ENCODE results near the gene FGR. TPM values are rescaled to one million over a fixed set of nuclear protein-coding genes. Genes with fewer than 3 reads are reported as not detected.
A peak's percentile ranks its signal among the peaks of the same experiment; 100 is the strongest.

Gene FGR
- total and polyA plus RNA-seq, 2 of the 13 experiments (the other 11 are each of a cell fraction or from before 2014, with no cell fraction given), result not detected

- TF ChIP-seq BATF2 (CRISPR knock-in tag; IDR thresholded peaks at IDR 0.05), result no peak
- TF ChIP-seq ZNF546 (CRISPR knock-in tag; conservative IDR thresholded peaks at IDR 0.05), result no peak
- TF ChIP-seq ARID4A (CRISPR knock-in tag; IDR thresholded peaks at IDR 0.05; ENCODE audit: borderline replicate concordance), result peak; percentile 20; the same call in 1 of the 2 replicates
- no peak for TF ChIP-seq U2AF2 (IDR thresholded peaks at IDR 0.05; ENCODE audit: low read depth, low read length)
- TF ChIP-seq ZNF383 (CRISPR knock-in tag; IDR thresholded peaks at IDR 0.05; ENCODE audit: borderline replicate concordance), result no peak
- TF ChIP-seq ZNF891 (CRISPR knock-in tag; IDR thresholded peaks at IDR 0.05), result no peak
- TF ChIP-seq KMT2B (CRISPR knock-in tag; IDR thresholded peaks at IDR 0.05), result no peak
- TF ChIP-seq HIC2 (CRISPR knock-in tag; IDR thresholded peaks at IDR 0.05; ENCODE audit: low read depth), result no peak
- TF ChIP-seq ZNF878 (CRISPR knock-in tag; IDR thresholded peaks at IDR 0.05), result no peak
- TF ChIP-seq ZNF33A (CRISPR knock-in tag; IDR thresholded peaks at IDR 0.05; ENCODE audit: borderline replicate concordance), result no peak
- TF ChIP-seq ZNF24 (IDR thresholded peaks at IDR 0.05), result no peak
- 0 out of 2 replicates have a peak, but pooled peaks have one; percentile 30 for TF ChIP-seq SALL1 (CRISPR knock-in tag; IDR thresholded peaks at IDR 0.05)
- no peak for TF ChIP-seq MZF1 (CRISPR knock-in tag; IDR thresholded peaks at IDR 0.05; ENCODE audit: borderline replicate concordance)
- peak; percentile 32; the same call in 1 of the 2 replicates for TF ChIP-seq THRA (CRISPR knock-in tag; IDR thresholded peaks at IDR 0.05; ENCODE audit: borderline replicate concordance)
- TF ChIP-seq ZNF574 (CRISPR knock-in tag; IDR thresholded peaks at IDR 0.05), result peak; percentile 25; the same call in 1 of the 2 replicates
Measured at GRCh38 chr1:27569506-27570291, 65.3 kb downstream of the FGR start (continued).
